Subcutaneous abdominal adipose tissue (tissue), 5 donors: ENCODE measurements around the gene FAM168B.
A peak's percentile ranks its signal among the peaks of the same experiment; 100 is the strongest.
"Not testable (repeated sequence)": the region's sequence is repeated elsewhere in the genome, so short reads cannot be mapped to it uniquely, and the experiment has no call there.

ENCODE experiments used
- H3K27ac ChIP-seq: one replicate; pipeline ENCODE4 v1.7.0; 2013; ENCODE audit warnings: low read depth, mild to moderate bottlenecking, inconsistent platforms, low read length, moderate library complexity
- H3K27me3 ChIP-seq, 5 donors: one replicate each; pipeline ENCODE4 v1.7.0; 2013; ENCODE audit warnings: low read length in 5 of 5, inconsistent platforms in 1 of 5; ENCODE audit not compliant: control insufficient read depth in 5 of 5, insufficient read depth in 4 of 5
- H3K36me3 ChIP-seq, 5 donors: one replicate each; pipeline ENCODE4 v1.7.0; 2013; ENCODE audit warnings: low read length in 5 of 5; ENCODE audit not compliant: control insufficient read depth in 5 of 5, insufficient read depth in 5 of 5
- H3K4me1 ChIP-seq, 5 donors: one replicate each; pipeline ENCODE4 v1.7.0; 2013; ENCODE audit warnings: low read length in 5 of 5, mild to moderate bottlenecking in 3 of 5, moderate library complexity in 1 of 5; ENCODE audit not compliant: control insufficient read depth in 5 of 5, insufficient read depth in 5 of 5
- H3K4me3 ChIP-seq, 5 donors: one replicate each; pipeline ENCODE4 v1.7.0; 2013; ENCODE audit warnings: low read length in 5 of 5, low read depth in 1 of 5
- H3K9ac ChIP-seq, 5 donors: one replicate each; pipeline ENCODE4 v1.7.0; 2013; ENCODE audit warnings: low read length in 5 of 5, mild to moderate bottlenecking in 4 of 5, moderate library complexity in 3 of 5
- H3K9me3 ChIP-seq, 5 donors: one replicate each; pipeline ENCODE4 v1.7.0; 2013; ENCODE audit warnings: low read length in 5 of 5; ENCODE audit not compliant: control insufficient read depth in 5 of 5
- donor health status: healthy.
- donor health status: healthy.
- donor health status: healthy.
- donor health status: healthy.
- donor health status: healthy.

Gene FAM168B

DNA sequence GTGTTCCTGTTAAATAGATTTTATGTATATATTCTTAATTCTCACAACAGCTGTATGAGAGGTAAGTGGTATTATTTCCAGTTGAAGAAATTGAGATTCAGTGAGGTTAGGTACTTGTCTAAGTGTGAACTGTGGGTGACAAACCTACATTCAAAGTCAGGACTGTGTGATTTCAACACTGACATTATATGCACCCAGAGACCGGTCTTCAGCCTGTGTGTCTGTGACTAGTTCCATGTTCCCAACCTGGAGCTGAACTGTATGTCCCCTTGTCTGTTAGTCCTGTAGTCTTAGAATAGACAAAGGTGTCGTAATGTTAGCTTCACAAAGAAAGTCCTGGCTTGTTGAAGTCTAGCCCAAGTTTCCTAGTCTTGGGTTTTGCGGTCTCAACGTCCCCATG, 29.2 kb upstream of the FAM168B start:
- Histone ChIP-seq H3K36me3 (peaks cover 11 to 40% (median 28%) of the 10 kb centered on the region in 5 donors), H3K4me3 (no peak overlapping the region), H3K27ac (no peak overlapping the region), H3K27me3 (no peaks in the 10 kb centered on the region), H3K9me3 (no peaks in the 10 kb centered on the region), H3K4me1 (peaks cover 0 to 15% (median 5%) of the 10 kb centered on the region in 5 donors), H3K9ac (no peak overlapping the region)

DNA sequence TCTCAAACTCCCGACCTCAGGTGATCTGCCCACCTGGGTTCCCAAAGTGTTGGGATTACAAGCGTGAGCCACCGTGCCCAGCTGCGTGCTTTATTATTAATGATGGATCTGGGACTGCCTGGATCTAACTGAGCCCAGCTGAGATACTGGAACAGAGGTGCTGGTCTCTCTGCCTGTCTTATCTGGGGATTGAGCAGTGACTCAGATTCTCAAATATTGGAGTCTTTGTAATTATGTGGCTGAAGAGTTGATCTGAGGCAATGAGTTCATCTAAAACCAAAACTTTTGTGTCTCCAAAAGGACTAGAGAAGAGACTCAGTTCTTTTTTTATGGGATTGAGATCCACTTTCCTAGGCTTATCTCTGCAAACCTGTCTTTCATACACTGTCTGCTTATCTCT, 28.2 kb upstream of the FAM168B start:
- Histone ChIP-seq H3K27ac (no peak overlapping the region), H3K9me3 (no peaks in the 10 kb centered on the region)

DNA sequence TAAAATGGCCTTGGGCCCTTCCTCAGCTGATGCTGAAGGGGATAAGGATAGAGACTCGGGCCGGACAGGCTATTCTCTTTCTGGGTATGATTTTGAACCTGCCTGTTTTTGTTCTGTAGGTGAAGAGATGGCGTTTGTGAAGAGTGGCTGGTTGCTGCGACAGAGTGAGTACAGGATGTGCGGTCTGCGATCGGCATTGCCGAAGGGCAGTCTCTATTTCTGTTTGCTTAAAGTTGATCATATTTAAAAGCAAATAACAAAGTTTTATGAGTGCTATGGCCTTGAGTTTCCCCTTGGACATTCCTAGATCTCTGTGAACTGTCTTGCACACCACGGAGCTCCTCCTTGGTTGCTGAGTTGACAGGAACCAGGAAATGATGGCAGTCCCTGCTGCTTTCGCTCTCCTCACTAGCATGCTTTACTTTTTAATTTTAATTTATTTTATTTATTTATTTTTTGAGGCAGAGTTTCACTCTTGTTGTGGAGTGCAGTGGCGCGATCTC, 27.6 kb upstream of the FAM168B start:
- peaks cover 0 to 8% (median 0%) of the 10 kb centered on the region in 5 donors for H3K4me1 ChIP-seq
- no peak overlapping the region for H3K9ac ChIP-seq
- no peaks in the 10 kb centered on the region for H3K27me3 ChIP-seq
- H3K4me3 ChIP-seq: no peak overlapping the region
- H3K36me3 ChIP-seq: peaks cover 8 to 32% (median 15%) of the 10 kb centered on the region in 5 donors
- H3K27ac ChIP-seq: no peak overlapping the region
- H3K9me3 ChIP-seq: no peaks in the 10 kb centered on the region

More for the DNA sequence above, 28.2 kb upstream of the FAM168B start:
- Histone ChIP-seq H3K9ac (no peak overlapping the region), H3K4me1 (peaks cover 0 to 8% (median 0%) of the 10 kb centered on the region in 5 donors), H3K27me3 (no peaks in the 10 kb centered on the region), H3K36me3 (peaks cover 8 to 34% (median 18%) of the 10 kb centered on the region in 5 donors), H3K4me3 (no peak overlapping the region)

DNA sequence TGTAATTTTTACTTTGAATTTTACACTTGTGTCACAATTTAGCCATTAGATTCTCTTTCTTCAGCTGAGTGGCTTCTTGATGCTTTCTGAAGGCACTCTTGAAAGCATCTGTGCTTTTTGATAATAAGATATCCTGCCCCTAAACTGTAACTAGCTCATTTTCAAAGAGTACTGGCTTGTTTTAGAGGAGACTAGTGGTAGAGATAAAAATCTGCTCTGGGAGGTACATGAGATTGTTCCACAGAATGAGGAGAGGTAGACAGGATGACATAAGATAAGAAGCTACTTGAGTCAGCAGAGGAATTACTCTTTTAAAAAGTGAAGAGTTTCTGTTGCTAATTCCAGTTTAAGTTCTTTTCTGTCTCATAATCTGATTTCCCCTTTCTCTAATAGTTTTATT, 22.5 kb upstream of the FAM168B start:
- Histone ChIP-seq H3K9me3 (no peaks in the 10 kb centered on the region), H3K4me1 (peaks cover 0 to 31% (median 19%) of the 10 kb centered on the region in 5 donors), H3K27me3 (no peaks in the 10 kb centered on the region), H3K36me3 (peaks cover 0 to 7% (median 3%) of the 10 kb centered on the region in 5 donors), H3K4me3 (no peak overlapping the region), H3K27ac (no peak overlapping the region), H3K9ac (no peak overlapping the region)

DNA sequence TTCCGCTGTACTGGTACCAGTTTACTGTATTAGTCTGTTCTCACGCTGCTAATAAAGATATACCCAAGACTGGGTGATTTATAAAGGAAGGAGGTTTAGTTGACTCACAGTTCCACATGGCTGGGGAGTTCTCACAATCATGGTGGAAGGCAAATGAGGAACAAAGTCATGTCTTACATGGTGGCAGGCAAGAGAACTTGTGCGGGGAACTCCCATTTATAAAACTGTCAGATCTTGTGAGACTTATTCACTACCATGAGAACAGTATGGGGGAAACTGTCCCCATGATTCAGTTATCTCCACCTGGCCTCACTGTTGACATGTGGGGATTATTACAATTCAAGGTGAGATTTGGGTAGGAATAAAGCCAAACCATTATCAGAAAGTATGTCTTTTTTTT, 21.7 kb upstream of the FAM168B start:
- H3K27ac ChIP-seq, H3K9ac ChIP-seq, H3K9me3 ChIP-seq, H3K4me3 ChIP-seq, H3K36me3 ChIP-seq, H3K27me3 ChIP-seq: not testable (repeated sequence)
- peaks cover 0 to 31% (median 19%) of the 10 kb centered on the region in 5 donors for H3K4me1 ChIP-seq

DNA sequence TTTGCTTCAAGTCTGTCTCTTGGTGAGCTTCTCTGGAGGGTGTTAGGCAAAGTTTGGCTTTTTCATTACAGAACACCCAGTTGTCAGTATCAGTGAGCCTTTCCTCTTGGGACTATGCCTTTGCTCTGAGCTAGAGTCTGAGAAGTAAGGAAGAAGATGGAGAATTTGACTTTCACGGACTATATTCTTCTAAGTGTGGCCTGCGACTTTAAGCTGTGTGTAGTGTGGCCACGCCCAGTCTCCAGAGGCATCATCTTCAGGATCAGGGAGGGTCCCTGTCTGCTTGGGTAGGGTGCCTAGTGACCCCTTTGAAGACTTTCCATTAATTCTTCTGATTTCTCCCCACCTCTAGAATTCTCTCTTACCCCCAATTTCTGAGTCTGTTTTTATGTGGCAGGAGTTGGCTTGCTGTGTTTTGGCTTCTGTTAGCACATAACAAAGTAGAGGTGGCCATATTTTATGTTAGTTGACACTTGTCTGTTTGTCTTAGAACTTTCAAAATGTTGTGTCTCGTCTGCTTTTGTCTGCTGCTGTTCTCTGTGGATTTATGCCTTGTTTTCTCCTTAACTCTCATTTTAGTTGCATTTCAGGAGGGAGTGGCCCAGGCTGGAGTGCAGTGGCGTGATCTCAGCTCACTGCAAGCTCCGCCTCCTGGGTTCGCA, 20.4 kb upstream of the FAM168B start:
- Histone ChIP-seq H3K9ac (no peak overlapping the region), H3K4me3 (no peak overlapping the region), H3K36me3 (peaks cover 0 to 7% (median 3%) of the 10 kb centered on the region in 5 donors), H3K4me1 (peaks cover 0 to 31% (median 19%) of the 10 kb centered on the region in 5 donors), H3K9me3 (no peaks in the 10 kb centered on the region), H3K27ac (no peak overlapping the region), H3K27me3 (no peaks in the 10 kb centered on the region)

DNA sequence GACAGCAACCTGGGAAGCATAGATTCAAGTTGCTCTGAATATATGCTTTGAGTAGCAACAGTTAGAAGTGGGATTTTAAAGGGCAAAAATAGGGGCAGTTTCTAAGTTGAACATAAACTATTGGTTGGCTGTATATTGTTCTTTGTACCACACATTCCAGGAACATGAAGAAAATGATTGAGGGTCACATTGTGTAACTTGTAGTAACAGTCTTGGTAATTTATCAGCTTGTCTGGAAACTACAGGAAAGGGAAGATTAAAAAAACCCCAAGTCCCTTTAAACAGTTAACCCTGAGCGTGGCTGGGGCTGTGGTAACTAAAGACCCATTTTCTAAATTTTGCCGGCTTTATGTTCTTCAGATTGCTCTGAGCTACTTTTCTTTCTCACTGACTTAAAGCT, 19.3 kb upstream of the FAM168B start:
- H3K27me3 ChIP-seq: no peaks in the 10 kb centered on the region
- H3K27ac ChIP-seq: no peak overlapping the region
- peaks cover 0 to 7% (median 3%) of the 10 kb centered on the region in 5 donors for H3K36me3 ChIP-seq
- H3K9me3 ChIP-seq: no peaks in the 10 kb centered on the region
- peaks cover 0 to 31% (median 19%) of the 10 kb centered on the region in 5 donors for H3K4me1 ChIP-seq
- H3K4me3 ChIP-seq: no peak overlapping the region
- H3K9ac ChIP-seq: peak overlapping the region in 1 of 5 donors; percentile 51

DNA sequence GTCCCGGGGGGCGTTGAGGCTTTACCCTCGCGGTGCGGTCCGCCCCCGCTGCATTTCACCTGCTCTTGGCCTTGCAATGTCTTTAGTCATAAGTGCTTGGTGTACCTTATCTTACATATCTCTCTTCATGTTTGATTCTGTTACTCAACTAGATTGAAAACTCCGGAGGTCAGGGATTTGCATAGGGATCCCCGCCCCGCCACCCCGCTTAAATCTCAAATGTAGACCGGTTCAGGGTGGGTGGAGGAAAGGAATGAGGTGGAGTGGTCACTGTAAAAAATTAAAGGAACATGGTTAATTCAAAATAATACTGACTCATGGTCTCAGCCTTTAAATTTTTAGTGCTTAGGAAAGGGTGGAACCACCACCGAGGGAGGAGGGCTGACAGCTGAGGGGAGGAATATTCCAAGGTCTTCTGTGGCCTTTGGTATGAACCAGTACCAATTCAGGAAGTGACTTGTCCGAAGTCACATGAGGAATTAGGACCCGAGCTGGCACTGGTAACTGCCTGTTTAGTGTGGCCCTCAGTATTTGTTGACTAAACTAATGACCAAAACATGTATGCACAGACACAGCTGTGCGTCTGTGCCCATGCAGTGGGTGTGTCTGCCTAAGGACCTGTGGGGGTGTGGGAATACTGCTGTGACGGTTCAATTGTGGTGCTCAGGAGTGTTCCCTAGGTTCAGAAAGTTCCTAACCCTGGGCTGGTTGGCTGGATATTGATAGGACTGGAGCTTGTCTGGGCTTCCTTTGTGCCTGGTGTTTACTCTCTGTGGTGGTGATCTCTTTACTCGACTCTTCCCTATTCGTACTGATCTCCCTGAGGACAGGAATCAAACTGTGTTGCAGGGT, 12.9 kb upstream of the FAM168B start:
- Histone ChIP-seq H3K4me3 (peak overlapping the region; percentile 70 to 98 (median 88)), H3K9ac (peak overlapping the region; percentile 90 to 96 (median 93)), H3K27ac (peak overlapping the region; percentile 94), H3K36me3 (no peaks in the 10 kb centered on the region), H3K9me3 (no peaks in the 10 kb centered on the region), H3K27me3 (no peaks in the 10 kb centered on the region), H3K4me1 (peaks cover 7 to 30% (median 27%) of the 10 kb centered on the region in 5 donors)

DNA sequence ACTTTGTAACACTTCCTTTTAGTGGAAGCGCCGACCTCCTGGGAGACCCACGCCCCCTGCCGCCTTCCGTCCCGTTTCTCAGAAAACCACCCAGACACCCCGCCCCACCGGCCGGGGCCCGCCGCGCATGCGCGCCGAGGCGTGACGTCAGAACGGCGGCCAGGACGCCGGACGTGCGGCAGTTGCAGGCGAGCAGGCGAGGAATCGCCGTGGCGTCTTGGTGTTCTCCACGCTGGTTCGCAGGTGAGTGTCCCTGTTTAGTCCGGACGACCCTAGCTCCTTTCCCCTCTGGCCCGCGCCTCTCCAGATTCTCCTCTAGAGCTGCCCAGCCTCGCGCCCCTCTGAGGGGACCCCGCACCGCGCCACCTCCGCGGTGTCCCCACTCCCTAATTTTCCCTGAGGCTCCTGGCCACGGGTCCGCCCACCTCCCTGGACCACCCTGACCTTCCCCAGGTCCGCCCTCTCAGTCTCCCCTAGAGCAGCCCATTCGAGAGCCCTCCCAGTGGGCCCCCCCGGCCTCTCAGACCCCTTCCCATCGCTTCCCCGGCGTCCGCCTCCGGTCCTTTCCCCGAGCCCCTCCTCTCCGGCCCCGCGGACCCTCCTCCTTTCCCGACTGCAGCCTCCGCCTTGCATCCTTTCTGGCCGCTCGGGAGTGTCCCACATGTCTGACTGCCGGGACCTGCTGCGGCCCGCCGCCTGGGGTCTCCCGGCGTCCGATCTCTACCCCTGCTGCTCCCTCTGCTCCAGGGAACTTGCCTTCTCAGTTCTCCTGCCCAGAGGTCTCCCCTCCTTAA, 12.1 kb upstream of the FAM168B start, which contains the start of gene PLEKHB2:
TSS of gene PLEKHB2 (plus strand) at position 181 of the 794 bp plus-strand sequence. CDS start 15,606 bp downstream, outside the sequence.
- Histone ChIP-seq H3K9me3 (no peaks in the 10 kb centered on the region), H3K27ac (peak within 1 kb of the TSS; percentile 94), H3K27me3 (no peaks in the 10 kb centered on the region), H3K9ac (peak within 1 kb of the TSS; percentile 90 to 96 (median 93)), H3K36me3 (no peaks in the 10 kb centered on the region), H3K4me1 (peaks cover 7 to 30% (median 27%) of the 10 kb centered on the region in 5 donors), H3K4me3 (peak within 1 kb of the TSS; percentile 70 to 98 (median 88))
